ENCODE measurements around the gene ZMIZ1.

Gene ZMIZ1

GRCh38 chr10:79125092-79125491 lies 56.3 kb downstream of the ZMIZ1 start:
- no peak for DNase-seq

DNA sequence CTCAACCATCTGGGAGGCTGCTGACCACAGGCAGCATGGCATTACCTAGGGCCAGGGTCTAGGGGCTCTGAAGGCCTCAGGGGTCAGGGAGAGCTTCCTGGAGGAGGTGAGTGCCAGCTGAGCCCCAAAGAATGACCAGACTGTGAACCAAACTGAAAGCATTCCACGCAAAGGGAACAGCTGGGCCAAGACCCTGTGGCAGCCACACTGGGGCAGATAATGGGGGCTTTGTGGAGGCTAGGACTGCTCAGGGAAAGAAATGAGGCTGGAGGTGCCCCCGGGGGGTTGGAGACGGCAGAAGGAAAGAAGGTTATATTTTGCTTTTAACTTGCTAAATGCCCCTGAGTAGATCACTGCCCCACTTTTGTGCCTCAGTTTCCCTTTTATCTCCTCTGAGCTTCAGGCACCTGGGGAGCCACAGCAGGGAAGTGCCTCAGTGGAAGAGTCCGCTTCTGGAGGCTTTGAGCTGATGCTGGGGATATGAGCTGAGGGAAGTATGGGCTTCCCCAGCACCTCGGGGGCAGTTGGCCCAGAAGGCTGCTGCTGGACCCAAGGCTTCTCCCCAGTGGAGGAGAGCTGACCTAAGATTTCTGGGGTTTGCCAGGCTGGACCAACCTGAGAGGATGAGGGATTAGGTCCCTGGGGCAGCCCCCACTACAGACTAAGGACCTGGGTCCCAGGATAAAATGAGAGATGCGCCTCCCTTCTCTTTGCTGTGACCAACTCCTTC lies 57.8 kb downstream of the ZMIZ1 start:
- no peak for DNase-seq

DNA sequence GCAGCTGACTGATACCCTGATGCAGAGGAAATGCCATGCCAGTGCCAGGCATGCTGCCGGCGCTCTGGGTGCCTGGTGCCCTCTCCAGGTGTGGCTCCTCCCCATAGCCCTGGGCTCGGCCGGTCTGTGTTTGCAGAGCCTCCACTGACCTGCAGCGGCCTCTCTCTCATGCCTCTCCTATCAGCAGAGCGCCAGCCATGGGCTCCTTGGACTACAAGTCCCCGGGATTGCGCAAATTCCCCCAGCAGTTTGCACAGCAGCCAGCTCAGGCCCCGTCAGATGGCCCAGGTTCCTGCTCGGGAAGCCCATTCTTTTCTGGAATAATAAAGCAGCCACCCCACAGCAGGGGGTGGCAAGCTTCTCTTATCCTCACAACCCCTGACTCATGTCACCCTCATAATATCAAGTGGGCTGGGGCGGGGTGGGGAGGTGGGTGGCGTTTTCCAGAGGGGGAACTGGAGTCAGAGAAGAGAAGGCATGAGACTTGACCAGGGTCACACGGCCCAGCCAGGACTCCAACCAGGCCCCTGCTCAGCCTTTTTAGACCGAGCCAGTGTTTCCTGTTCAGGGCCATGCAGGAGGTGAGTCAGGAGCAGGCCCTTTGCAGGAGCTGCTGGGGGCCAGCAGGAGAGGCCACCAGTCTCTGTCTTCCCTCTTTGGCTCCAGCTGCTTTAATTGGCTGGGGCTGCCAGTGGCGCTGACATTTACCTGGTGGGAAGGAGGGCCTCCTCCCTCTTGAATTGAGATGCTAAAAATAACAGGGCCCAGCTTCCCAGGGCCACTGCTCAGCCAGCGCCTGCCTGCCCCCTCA lies 58.6 kb downstream of the ZMIZ1 start:
- no peak for DNase-seq

DNA sequence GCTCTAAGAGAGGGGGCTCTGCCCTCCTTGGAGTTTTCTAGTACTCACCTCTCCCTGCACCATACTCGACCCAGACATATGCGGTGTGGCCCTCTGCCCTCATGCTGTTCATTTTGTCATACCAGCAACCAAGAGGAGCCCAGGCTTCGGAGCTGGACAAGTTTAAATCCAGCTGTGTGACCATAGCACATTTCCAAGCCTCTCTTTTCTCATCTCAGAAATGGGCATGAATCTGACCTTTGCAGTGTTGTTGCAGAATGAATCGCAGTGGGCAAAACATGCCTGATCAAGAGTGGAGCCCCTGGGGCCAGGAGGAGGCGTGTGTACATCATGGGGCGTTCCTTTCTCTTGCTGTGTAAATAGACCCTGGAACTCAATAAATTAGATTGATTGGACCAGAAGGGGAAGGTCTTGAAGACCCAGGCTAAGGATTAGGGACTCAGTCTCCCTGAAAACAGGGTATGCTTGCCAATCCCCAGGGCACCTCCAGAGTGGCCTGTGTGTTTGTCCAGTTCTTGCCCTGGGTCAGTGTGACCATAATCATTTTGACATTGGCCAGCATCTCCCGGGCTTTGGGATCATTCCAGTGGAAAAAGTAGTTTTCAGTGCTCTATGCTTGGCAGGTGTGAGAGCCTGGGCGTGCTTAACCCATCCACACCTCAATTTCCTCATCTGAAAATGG lies 59.6 kb downstream of the ZMIZ1 start:
- no peak for DNase-seq

DNA sequence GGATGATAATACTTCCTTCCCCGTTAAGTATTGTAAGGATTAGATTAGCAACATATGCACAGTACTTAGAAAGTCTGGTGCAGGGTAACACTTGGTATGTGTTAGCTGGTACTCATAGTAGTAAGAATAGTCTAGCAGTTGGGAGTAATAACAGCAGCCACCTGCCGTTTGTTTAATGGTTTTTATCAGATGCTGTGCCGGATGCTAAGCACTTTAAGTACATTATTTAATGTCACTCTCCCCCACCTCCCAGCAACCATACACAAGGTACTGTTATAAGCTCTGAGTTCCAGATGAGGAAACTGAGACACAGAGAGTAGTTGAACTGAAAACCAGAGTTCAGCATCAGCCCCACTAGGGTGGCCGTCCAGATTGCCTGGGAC lies 60.1 kb downstream of the ZMIZ1 start:
- DNase-seq: no peak

- peak; percentile 40 for DNase-seq
Measured at GRCh38 chr10:79129361-79129997, 60.7 kb downstream of the ZMIZ1 start.

DNA sequence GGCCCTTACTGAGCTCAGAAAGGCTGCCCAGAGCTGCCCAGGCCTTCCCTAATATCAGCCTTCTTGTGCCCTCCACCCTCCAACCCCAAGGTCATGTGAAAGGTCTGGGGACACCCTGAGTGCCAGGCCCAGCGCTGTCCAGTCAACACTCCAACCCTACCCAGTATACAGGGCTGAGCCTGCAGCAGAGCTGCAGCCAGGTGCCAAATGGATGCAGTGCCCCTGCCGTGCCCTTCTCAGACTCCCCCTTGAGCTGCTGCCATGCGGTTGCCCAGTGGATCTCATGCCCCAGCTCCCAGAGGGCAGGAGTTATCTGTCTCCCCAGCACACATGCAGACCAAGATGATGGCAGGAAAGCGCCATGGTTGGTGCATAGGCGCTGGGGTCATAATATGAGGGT lies 61.5 kb downstream of the ZMIZ1 start:
- no peak for DNase-seq

GRCh38 chr10:79130846-79131245 lies 62.1 kb downstream of the ZMIZ1 start:
- DNase-seq: no peak

GRCh38 chr10:79131836-79132631 lies 63.3 kb downstream of the ZMIZ1 start:
- DNase-seq: no peak

DNA sequence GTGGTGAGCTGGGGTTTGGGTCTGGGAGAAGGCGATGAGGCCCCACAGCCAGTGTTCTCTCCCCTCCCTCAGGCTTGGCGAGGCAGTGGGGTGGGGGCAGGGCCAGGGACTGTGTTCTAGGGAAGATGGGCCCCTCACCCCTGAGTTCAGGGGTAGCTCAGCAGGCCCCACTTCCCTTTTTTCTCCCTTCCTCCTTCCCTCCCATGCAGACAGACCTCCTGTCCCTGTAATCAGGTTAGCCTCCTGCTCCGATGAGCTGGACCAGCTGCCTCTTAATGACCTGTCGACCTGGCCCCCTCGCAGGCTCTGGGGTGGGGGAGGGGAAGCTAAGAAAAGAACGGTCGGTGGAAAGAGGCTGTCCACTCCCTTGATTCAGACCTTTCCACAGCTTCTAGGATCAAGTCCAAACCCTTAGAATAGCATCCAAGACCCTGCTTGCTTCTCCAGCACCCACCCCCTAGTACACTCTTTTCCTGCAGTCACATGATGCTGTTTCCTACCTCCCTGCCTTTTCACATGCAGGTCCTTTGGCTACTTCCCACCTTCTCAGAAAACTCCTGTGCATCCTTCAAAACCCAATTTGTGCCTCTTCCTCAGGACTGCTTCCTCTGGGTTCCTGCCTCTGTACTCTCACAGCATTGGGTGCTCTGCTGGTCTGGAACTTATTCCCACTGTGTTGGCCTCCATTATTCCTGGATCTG lies 64.1 kb downstream of the ZMIZ1 start:
- no peak for DNase-seq

DNA sequence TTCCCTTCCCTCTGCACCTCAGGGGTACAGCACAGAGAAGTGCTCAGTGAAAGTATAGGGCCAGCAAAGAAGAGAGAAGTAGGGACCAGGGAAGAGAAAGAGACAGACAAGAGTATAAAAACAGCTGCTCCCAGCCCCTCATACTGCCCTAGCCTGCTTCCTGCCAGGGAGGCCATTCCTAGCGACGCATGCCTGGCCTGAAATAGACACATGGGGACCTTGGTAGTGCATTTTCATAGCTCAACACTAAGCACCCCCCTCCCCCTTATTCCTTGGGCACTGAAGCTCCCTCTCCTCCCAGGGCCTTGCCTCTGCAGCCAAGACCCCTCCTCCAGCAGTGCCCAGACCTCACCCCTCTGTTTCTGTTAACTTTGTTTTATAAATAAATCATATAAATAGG lies 64.7 kb downstream of the ZMIZ1 start:
- no peak for DNase-seq

DNA sequence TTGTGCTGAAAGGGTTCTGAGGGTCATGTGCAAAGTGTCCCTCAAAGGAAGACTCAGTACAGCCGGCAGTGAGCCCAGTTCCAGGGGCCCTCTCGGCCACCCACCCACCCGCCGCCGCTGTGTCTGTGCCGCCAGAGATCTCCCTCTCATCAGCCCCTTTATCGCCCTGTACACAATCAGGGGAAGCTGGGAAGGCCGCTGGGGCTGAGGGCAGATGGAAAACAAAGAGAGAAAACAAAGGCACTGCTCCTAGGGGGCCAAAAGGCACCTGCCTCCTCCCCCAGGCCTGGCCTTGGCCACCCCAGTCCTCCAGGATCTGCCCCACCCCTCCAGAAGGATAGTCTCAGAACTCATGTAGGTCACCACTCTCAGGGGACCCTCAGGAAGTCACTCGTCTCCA lies 67.0 kb downstream of the ZMIZ1 start:
- no peak for DNase-seq

- no peak for DNase-seq
Measured at GRCh38 chr10:79136236-79137005, 67.7 kb downstream of the ZMIZ1 start.

- DNase-seq: no peak
Measured at GRCh38 chr10:79137300-79137756, 68.6 kb downstream of the ZMIZ1 start.

DNA sequence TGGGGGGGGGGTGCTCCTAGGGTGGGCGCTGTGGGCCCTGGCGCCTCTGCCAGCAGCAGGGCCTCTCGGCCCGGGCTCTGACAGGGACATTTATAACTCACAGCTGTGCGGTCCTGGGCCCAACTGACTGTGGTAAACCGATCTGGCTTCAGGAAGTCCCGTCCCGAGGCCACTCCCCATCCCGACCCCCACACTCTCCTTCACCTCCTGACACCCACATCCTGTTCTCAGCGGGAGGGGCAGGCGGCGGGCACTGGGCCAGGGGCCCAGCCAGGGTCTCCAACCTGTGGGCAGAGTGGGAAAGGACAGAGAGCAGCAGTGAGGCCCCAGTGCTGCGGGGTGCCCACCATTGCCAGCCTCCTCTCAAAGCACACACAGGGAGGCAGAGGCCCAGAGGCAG lies 69.1 kb downstream of the ZMIZ1 start:
- no peak for DNase-seq

DNA sequence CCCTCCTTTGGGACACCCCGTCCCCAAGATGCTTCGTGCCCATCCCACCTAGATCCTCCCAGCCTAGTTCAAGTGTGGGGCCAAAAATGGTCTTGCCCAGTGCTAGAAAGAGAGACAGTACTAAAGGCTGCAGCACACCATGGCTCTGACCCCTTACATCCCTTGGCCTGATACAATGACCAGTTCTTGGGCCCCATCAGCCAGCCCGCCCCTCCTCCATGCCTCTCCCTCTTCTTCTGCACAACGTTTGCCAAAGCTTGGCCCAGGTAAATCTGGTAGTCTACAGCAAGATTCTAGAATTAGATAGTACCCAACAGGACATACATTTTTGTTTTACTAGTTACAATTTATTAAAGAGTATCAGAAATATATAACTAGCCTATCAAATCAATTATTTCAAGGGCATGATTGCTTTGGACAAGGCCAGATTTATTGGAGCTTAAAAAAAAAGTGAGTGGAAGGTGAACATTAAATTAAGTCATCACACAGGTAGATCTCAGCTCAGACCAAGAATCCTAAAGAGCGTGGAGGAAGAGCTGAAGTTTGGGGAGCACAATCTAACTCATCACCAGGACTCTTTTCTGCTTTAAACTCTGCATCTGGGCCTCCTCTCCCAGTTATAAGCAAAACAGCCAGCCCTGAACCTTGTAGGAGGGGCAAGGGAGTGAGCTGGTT lies 69.8 kb downstream of the ZMIZ1 start:
- no peak for DNase-seq

DNA sequence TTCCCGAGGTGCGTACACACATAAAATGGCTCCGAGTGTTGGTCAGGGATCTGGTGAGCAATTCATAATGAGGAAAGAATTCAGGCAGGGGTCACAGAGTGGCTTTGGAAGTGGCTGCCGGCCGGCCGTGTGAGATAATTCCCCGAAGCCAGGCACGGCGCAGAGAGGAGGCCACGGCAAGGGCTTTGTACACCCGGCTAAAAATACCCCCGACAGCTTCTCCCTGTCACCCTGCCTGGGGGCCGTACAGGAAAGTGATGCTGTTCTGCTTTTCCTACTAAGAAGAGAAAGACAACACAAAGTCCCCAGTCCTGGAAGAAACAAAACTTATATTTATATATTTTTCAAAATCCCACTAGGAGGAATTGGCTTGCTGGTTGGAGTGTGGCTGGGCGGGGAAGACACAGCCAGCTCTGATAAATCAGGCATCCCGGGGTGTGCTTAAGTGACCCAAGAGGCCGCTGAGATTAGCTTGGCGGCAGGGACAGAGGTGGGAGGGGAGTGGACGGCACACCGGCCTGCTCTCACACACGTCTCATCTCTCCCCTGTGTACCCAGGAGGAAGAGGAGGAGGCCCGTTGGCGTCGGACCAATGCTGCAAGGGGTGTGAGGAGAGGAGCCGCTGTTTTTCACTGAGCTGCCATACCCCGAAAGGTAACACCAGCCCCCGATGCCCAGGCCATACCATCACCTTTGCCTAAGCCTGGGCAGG lies 70.5 kb downstream of the ZMIZ1 start:
- peak; percentile 34 for DNase-seq

DNA sequence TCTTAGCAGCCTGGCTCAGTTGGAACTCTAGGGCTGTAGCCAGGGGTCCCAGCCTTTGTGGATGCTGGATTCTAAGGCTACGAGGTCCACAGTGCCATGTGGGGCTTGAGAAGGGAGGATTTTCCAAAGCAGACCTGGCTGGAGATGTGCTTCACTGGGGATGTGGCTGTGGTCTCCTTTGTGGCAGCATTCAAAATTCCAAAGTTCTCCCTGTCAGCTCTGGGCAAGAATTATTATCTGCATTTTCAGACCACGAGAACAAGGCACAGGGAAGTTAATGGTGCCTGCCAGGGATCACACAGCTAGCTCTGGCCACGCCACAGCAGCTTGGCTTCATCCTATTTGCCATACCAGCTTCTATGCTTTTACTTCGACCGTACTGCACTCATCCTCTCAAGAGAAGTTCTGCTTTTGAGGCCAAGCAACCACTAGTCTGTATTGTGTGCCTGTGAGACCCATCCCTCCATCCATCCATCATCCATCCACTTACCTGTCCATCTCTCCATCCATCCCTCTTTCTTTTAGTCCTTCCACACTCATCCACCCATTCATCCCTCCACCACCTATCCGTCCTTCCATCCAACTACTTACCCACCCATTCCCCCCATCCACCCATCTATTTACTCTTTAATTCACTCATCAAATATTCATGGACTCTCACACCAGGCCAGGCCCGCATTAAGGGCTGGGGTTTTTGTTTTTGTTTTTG lies 71.5 kb downstream of the ZMIZ1 start:
- no peak for DNase-seq

DNA sequence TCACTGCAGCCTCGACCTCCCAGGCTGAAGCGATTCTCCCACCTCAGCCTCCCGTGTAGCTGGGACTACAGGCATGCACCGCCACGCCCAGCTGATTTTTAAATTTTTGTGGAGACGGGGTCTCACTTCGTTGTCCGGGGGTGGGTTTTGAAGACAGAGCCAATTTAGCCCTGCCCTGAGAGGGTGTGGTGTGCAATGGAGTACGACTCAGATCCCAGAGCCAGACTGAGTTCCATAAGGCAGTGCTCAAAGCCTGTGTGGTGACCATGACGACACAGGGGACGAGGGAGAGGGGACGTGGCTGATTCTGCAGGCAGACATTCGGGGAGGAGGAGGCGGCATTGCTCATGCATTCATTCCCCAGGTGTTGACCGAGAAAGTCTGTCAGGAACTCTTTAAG lies 72.1 kb downstream of the ZMIZ1 start:
- DNase-seq: no peak

All from NCI-H2227 treated with DMSO at 0.1 percent for 48 hours (cell line).